ENCODE results near the gene APOC4.
A peak's percentile ranks its signal among the peaks of the same experiment; 100 is the strongest.
"Not testable (repeated sequence)": the region's sequence is repeated elsewhere in the genome, so short reads cannot be mapped to it uniquely, and the experiment has no call there.

APOC4 gene

GRCh38 chr19:44914433-44915206, 27.4 kb upstream of the APOC4 start, which contains the start of gene APOC1:
TSS of gene APOC1 (plus strand) at chr19:44914608. CDS start at chr19:44914892, 284 bp downstream.
- H3K4me1 ChIP-seq (ENCODE audit: control insufficient read depth, insufficient read depth, low read length, poor library complexity, severe bottlenecking); H3K36me3 ChIP-seq (ENCODE audit: control insufficient read depth, insufficient read depth, low read length); H3K27ac ChIP-seq (ENCODE audit: insufficient read depth, low read length, poor library complexity, severe bottlenecking); H3K9me3 ChIP-seq (ENCODE audit: control insufficient read depth, low read length); H3K27me3 ChIP-seq (replicated peaks; ENCODE audit: control insufficient read depth, insufficient read depth, low read length, poor library complexity, severe bottlenecking): not testable (repeated sequence)
- peak within 1 kb of the TSS; percentile 58 for H3K4me3 ChIP-seq (ENCODE audit: insufficient read depth, low read depth, low read length, poor library complexity, severe bottlenecking)
- peak; percentile 55 to 66 (median 56) for DNase-seq

- Histone ChIP-seq H3K4me1 (ENCODE audit: control insufficient read depth, insufficient read depth, low read length, poor library complexity, severe bottlenecking) (peaks cover 2% of the 10 kb centered on the region), H3K27ac (ENCODE audit: insufficient read depth, low read length, poor library complexity, severe bottlenecking) (no peak overlapping the region), H3K27me3 (replicated peaks; ENCODE audit: control insufficient read depth, insufficient read depth, low read length, poor library complexity, severe bottlenecking) (no peaks in the 10 kb centered on the region), H3K9me3 (ENCODE audit: control insufficient read depth, low read length) (no peaks in the 10 kb centered on the region), H3K4me3 (ENCODE audit: insufficient read depth, low read depth, low read length, poor library complexity, severe bottlenecking) (no peak overlapping the region), H3K36me3 (ENCODE audit: control insufficient read depth, insufficient read depth, low read length) (no peaks in the 10 kb centered on the region)
- no peak for DNase-seq
Observed at GRCh38 chr19:44924243-44924725, 17.8 kb upstream of the APOC4 start.

- Histone ChIP-seq H3K27ac (ENCODE audit: insufficient read depth, low read length, poor library complexity, severe bottlenecking) (no peak overlapping the region), H3K4me1 (ENCODE audit: control insufficient read depth, insufficient read depth, low read length, poor library complexity, severe bottlenecking) (peaks cover 2% of the 10 kb centered on the region)
- DNase-seq, result no peak
Observed at GRCh38 chr19:44925114-44925891, 16.7 kb upstream of the APOC4 start.

GRCh38 chr19:44926245-44927077, 15.6 kb upstream of the APOC4 start:
- H3K27ac ChIP-seq (ENCODE audit: insufficient read depth, low read length, poor library complexity, severe bottlenecking); DNase-seq; H3K27me3 ChIP-seq (replicated peaks; ENCODE audit: control insufficient read depth, insufficient read depth, low read length, poor library complexity, severe bottlenecking); H3K4me1 ChIP-seq (ENCODE audit: control insufficient read depth, insufficient read depth, low read length, poor library complexity, severe bottlenecking); H3K9me3 ChIP-seq (ENCODE audit: control insufficient read depth, low read length); H3K4me3 ChIP-seq (ENCODE audit: insufficient read depth, low read depth, low read length, poor library complexity, severe bottlenecking); H3K36me3 ChIP-seq (ENCODE audit: control insufficient read depth, insufficient read depth, low read length): not testable (repeated sequence)

More at GRCh38 chr19:44925114-44925891, 16.7 kb upstream of the APOC4 start:
- H3K4me3 ChIP-seq (ENCODE audit: insufficient read depth, low read depth, low read length, poor library complexity, severe bottlenecking), result no peak overlapping the region
- no peaks in the 10 kb centered on the region for H3K36me3 ChIP-seq (ENCODE audit: control insufficient read depth, insufficient read depth, low read length)
- H3K9me3 ChIP-seq (ENCODE audit: control insufficient read depth, low read length), result no peaks in the 10 kb centered on the region
- no peaks in the 10 kb centered on the region for H3K27me3 ChIP-seq (replicated peaks; ENCODE audit: control insufficient read depth, insufficient read depth, low read length, poor library complexity, severe bottlenecking)

GRCh38 chr19:44927746-44928145, 14.3 kb upstream of the APOC4 start:
- DNase-seq, result no peak
- Histone ChIP-seq H3K4me1 (ENCODE audit: control insufficient read depth, insufficient read depth, low read length, poor library complexity, severe bottlenecking) (peaks cover 2% of the 10 kb centered on the region), H3K27ac (ENCODE audit: insufficient read depth, low read length, poor library complexity, severe bottlenecking) (no peak overlapping the region), H3K4me3 (ENCODE audit: insufficient read depth, low read depth, low read length, poor library complexity, severe bottlenecking) (no peak overlapping the region), H3K36me3 (ENCODE audit: control insufficient read depth, insufficient read depth, low read length) (no peaks in the 10 kb centered on the region), H3K9me3 (ENCODE audit: control insufficient read depth, low read length) (no peaks in the 10 kb centered on the region), H3K27me3 (replicated peaks; ENCODE audit: control insufficient read depth, insufficient read depth, low read length, poor library complexity, severe bottlenecking) (no peaks in the 10 kb centered on the region)

GRCh38 chr19:44930088-44930487, 11.9 kb upstream of the APOC4 start:
- Histone ChIP-seq H3K4me1 (ENCODE audit: control insufficient read depth, insufficient read depth, low read length, poor library complexity, severe bottlenecking) (peaks cover 2% of the 10 kb centered on the region), H3K4me3 (ENCODE audit: insufficient read depth, low read depth, low read length, poor library complexity, severe bottlenecking) (no peak overlapping the region), H3K9me3 (ENCODE audit: control insufficient read depth, low read length) (no peaks in the 10 kb centered on the region), H3K27me3 (replicated peaks; ENCODE audit: control insufficient read depth, insufficient read depth, low read length, poor library complexity, severe bottlenecking) (no peaks in the 10 kb centered on the region), H3K36me3 (ENCODE audit: control insufficient read depth, insufficient read depth, low read length) (no peaks in the 10 kb centered on the region), H3K27ac (ENCODE audit: insufficient read depth, low read length, poor library complexity, severe bottlenecking) (no peak overlapping the region)
- DNase-seq, result no peak

- no peak overlapping the region for H3K4me3 ChIP-seq (ENCODE audit: insufficient read depth, low read depth, low read length, poor library complexity, severe bottlenecking)
- no peak for DNase-seq
- H3K9me3 ChIP-seq (ENCODE audit: control insufficient read depth, low read length), result no peaks in the 10 kb centered on the region
Observed at GRCh38 chr19:44931541-44931940, 10.5 kb upstream of the APOC4 start.

GRCh38 chr19:44939668-44940067, 2.4 kb upstream of the APOC4 start:
- Histone ChIP-seq H3K9me3 (ENCODE audit: control insufficient read depth, low read length) (no peaks in the 10 kb centered on the region), H3K27me3 (replicated peaks; ENCODE audit: control insufficient read depth, insufficient read depth, low read length, poor library complexity, severe bottlenecking) (no peaks in the 10 kb centered on the region), H3K27ac (ENCODE audit: insufficient read depth, low read length, poor library complexity, severe bottlenecking) (no peak overlapping the region), H3K36me3 (ENCODE audit: control insufficient read depth, insufficient read depth, low read length) (no peaks in the 10 kb centered on the region), H3K4me3 (ENCODE audit: insufficient read depth, low read depth, low read length, poor library complexity, severe bottlenecking) (no peak overlapping the region), H3K4me1 (ENCODE audit: control insufficient read depth, insufficient read depth, low read length, poor library complexity, severe bottlenecking) (no peaks in the 10 kb centered on the region)
- no peak for DNase-seq

More at GRCh38 chr19:44931541-44931940, 10.5 kb upstream of the APOC4 start:
- Histone ChIP-seq H3K36me3 (ENCODE audit: control insufficient read depth, insufficient read depth, low read length) (no peaks in the 10 kb centered on the region), H3K27me3 (replicated peaks; ENCODE audit: control insufficient read depth, insufficient read depth, low read length, poor library complexity, severe bottlenecking) (no peaks in the 10 kb centered on the region), H3K4me1 (ENCODE audit: control insufficient read depth, insufficient read depth, low read length, poor library complexity, severe bottlenecking) (peaks cover 2% of the 10 kb centered on the region), H3K27ac (ENCODE audit: insufficient read depth, low read length, poor library complexity, severe bottlenecking) (no peak overlapping the region)

- Histone ChIP-seq H3K27ac (ENCODE audit: insufficient read depth, low read length, poor library complexity, severe bottlenecking) (no peak overlapping the region), H3K4me1 (ENCODE audit: control insufficient read depth, insufficient read depth, low read length, poor library complexity, severe bottlenecking) (no peaks in the 10 kb centered on the region), H3K36me3 (ENCODE audit: control insufficient read depth, insufficient read depth, low read length) (no peaks in the 10 kb centered on the region), H3K4me3 (ENCODE audit: insufficient read depth, low read depth, low read length, poor library complexity, severe bottlenecking) (no peak overlapping the region), H3K9me3 (ENCODE audit: control insufficient read depth, low read length) (no peaks in the 10 kb centered on the region), H3K27me3 (replicated peaks; ENCODE audit: control insufficient read depth, insufficient read depth, low read length, poor library complexity, severe bottlenecking) (no peaks in the 10 kb centered on the region)
- DNase-seq, result no peak
Observed at GRCh38 chr19:44943801-44944249, 1.8 kb downstream of the APOC4 start.
